NB4 (cell line): ENCODE measurements around the gene KLHL22.

Source experiments
- DNase-seq: peaks from one replicate; pipeline ENCODE4 v3.0.0; 2010; ENCODE audit warnings: low read depth
- H3K4me3 ChIP-seq: one replicate; pipeline ENCODE4 v1.5.1; 2011; ENCODE audit warnings: mild to moderate bottlenecking, low read depth, low read length, moderate library complexity
- CTCF ChIP-seq: IDR thresholded peaks from one replicate; pipeline ENCODE4 v1.5.1; 2012; ENCODE audit warnings: low read depth, low read length
- MAX ChIP-seq: IDR thresholded peaks from 2 replicates; pipeline ENCODE4 v1.6.1; 2011; ENCODE audit warnings: low read depth, low read length
- MYC ChIP-seq: IDR thresholded peaks from 2 replicates; pipeline ENCODE4 v1.6.1; 2011; ENCODE audit warnings: low read depth, low read length
- POLR2A ChIP-seq: IDR thresholded peaks from 2 replicates; pipeline ENCODE4 v1.6.1; 2011; ENCODE audit warnings: mild to moderate bottlenecking; ENCODE audit not compliant: insufficient read length; ENCODE audit errors: extremely low read depth

The KLHL22 gene

GRCh38 chr22:20433191-20433590 is 62.4 kb downstream of the KLHL22 start:
- TF ChIP-seq CTCF (no peak), MAX (no peak), POLR2A (no peak), MYC (no peak)
- no peak for DNase-seq
- no peak overlapping the region for H3K4me3 ChIP-seq

GRCh38 chr22:20432244-20432686 is 63.3 kb downstream of the KLHL22 start:
- no peak for DNase-seq
- no peak overlapping the region for H3K4me3 ChIP-seq
- TF ChIP-seq MAX, result no peak
- TF ChIP-seq MYC, result no peak
- no peak for TF ChIP-seq CTCF
- no peak for TF ChIP-seq POLR2A

GRCh38 chr22:20431511-20432192 is 63.9 kb downstream of the KLHL22 start:
- H3K4me3 ChIP-seq, result no peak overlapping the region
- TF ChIP-seq CTCF, result no peak
- TF ChIP-seq MAX, result no peak
- TF ChIP-seq POLR2A, result no peak
- no peak for TF ChIP-seq MYC

GRCh38 chr22:20430720-20431510 is 64.7 kb downstream of the KLHL22 start:
- no peak overlapping the region for H3K4me3 ChIP-seq
- peak; percentile 38 for TF ChIP-seq CTCF
- TF ChIP-seq MYC, result no peak
- TF ChIP-seq MAX, result no peak
- TF ChIP-seq POLR2A, result no peak
- peak; percentile 85 for DNase-seq

More at GRCh38 chr22:20431511-20432192, 63.9 kb downstream of the KLHL22 start:
- no peak for DNase-seq

- H3K4me3 ChIP-seq, result no peak overlapping the region
- no peak for DNase-seq
- TF ChIP-seq POLR2A, result no peak
- no peak for TF ChIP-seq MYC
- TF ChIP-seq MAX, result no peak
- peak; percentile 25 for TF ChIP-seq CTCF
These were observed 65.4 kb downstream of the KLHL22 start for GRCh38 chr22:20430101-20430719.
